ENCODE results near the gene DIP2A.

DIP2A gene

GRCh38 chr21:46532080-46532479, 73.4 kb downstream of the DIP2A start:
- 83 to 93% methylated on average over 4 to 7 of the region's 7 CpGs for WGBS, 2 experiments (ENCODE audit: insufficient coverage in 2 of 2)
- Histone ChIP-seq H3K9me3 (ENCODE audit: control insufficient read depth, low read length) (no peaks in the 10 kb centered on the region), H3K4me3 (ENCODE audit: extremely low read depth, insufficient read depth, low read length, poor library complexity, severe bottlenecking) (no peak overlapping the region), H3K36me3 (ENCODE audit: control insufficient read depth, insufficient read depth, low read length) (peaks cover 76% of the 10 kb centered on the region), H3K27ac (ENCODE audit: low read depth, low read length, severe bottlenecking) (no peak overlapping the region), H3K4me1 (ENCODE audit: control insufficient read depth, insufficient read depth, low read length, poor library complexity, severe bottlenecking) (no peaks in the 10 kb centered on the region)

DNA sequence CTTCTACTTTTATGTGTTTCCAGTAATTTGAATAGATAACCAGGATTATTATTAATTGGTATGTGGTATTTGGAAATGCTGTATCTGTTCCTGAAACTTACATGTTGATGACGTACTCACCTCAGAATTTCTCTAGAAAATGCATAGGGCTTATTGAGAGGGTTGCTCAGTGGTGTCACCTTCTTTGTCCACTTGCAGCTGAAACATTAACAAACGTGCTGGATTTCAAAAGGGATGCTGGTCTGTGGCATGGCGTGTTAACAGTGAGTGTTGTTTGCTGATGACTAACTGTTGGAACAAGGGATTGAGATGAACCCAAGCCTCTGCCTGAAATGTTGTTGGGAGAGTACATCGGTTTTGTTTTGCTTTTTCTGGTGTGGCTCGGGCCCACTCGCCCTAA, 78.3 kb downstream of the DIP2A start:
- 95 to 96% methylated on average over 6 of the region's 6 CpGs for WGBS, 2 experiments (ENCODE audit: insufficient coverage in 2 of 2)
- no peak overlapping the region for H3K4me3 ChIP-seq (ENCODE audit: extremely low read depth, insufficient read depth, low read length, poor library complexity, severe bottlenecking)
- H3K27ac ChIP-seq (ENCODE audit: low read depth, low read length, severe bottlenecking): no peak overlapping the region
- no peaks in the 10 kb centered on the region for H3K4me1 ChIP-seq (ENCODE audit: control insufficient read depth, insufficient read depth, low read length, poor library complexity, severe bottlenecking)
- H3K9me3 ChIP-seq (ENCODE audit: control insufficient read depth, low read length): no peaks in the 10 kb centered on the region
- peaks cover 79% of the 10 kb centered on the region for H3K36me3 ChIP-seq (ENCODE audit: control insufficient read depth, insufficient read depth, low read length)

GRCh38 chr21:46538262-46538661, 79.6 kb downstream of the DIP2A start:
- 97 to 98% methylated on average over 14 to 16 of the region's 16 CpGs for WGBS, 2 experiments (ENCODE audit: insufficient coverage in 2 of 2)
- H3K4me3 ChIP-seq (ENCODE audit: extremely low read depth, insufficient read depth, low read length, poor library complexity, severe bottlenecking): no peak overlapping the region
- H3K36me3 ChIP-seq (ENCODE audit: control insufficient read depth, insufficient read depth, low read length): peaks cover 81% of the 10 kb centered on the region
- H3K4me1 ChIP-seq (ENCODE audit: control insufficient read depth, insufficient read depth, low read length, poor library complexity, severe bottlenecking): no peaks in the 10 kb centered on the region
- H3K27ac ChIP-seq (ENCODE audit: low read depth, low read length, severe bottlenecking): no peak overlapping the region
- no peaks in the 10 kb centered on the region for H3K9me3 ChIP-seq (ENCODE audit: control insufficient read depth, low read length)

GRCh38 chr21:46538851-46539666, 80.4 kb downstream of the DIP2A start:
- H3K4me3 ChIP-seq (ENCODE audit: extremely low read depth, insufficient read depth, low read length, poor library complexity, severe bottlenecking): no peak overlapping the region
- no peak overlapping the region for H3K27ac ChIP-seq (ENCODE audit: low read depth, low read length, severe bottlenecking)
- no peaks in the 10 kb centered on the region for H3K9me3 ChIP-seq (ENCODE audit: control insufficient read depth, low read length)
- 95 to 97% methylated on average over 10 to 11 of the region's 11 CpGs for WGBS, 2 experiments (ENCODE audit: insufficient coverage in 2 of 2)
- H3K36me3 ChIP-seq (ENCODE audit: control insufficient read depth, insufficient read depth, low read length): peaks cover 81% of the 10 kb centered on the region
- H3K4me1 ChIP-seq (ENCODE audit: control insufficient read depth, insufficient read depth, low read length, poor library complexity, severe bottlenecking): no peaks in the 10 kb centered on the region

GRCh38 chr21:46540087-46540710, 81.5 kb downstream of the DIP2A start:
- peaks cover 81% of the 10 kb centered on the region for H3K36me3 ChIP-seq (ENCODE audit: control insufficient read depth, insufficient read depth, low read length)

DNA sequence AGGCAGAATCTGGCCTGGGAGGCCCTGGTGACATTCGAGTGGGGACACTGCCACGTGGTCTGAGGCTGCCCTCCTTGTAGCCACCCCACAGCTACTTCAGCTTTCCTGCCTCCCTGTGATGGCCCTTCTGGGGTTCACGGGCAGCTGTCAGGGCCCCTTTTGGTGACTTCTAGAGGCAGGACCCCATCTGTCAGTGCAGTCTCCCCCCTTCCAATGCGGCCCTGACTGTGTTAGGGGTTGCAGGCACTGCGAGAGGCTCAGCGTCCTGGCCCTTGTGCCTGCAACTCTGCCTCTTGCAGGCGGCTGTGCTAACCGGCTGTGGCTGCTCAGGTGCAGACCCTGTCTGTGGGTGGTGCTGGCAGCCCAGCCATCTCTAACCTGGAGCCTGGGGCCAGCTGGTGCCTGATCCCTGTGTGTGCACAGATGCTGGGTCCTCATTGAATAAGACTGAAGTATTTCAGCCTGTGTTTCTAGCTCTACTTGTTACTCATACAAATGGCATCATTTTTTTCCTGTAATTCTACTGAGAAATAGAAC, 84.0 kb downstream of the DIP2A start:
- WGBS, 2 experiments (ENCODE audit: insufficient coverage in 2 of 2): 96% methylated on average over 7 to 8 of the region's 8 CpGs
- Histone ChIP-seq H3K4me1 (ENCODE audit: control insufficient read depth, insufficient read depth, low read length, poor library complexity, severe bottlenecking) (no peaks in the 10 kb centered on the region), H3K9me3 (ENCODE audit: control insufficient read depth, low read length) (no peaks in the 10 kb centered on the region), H3K4me3 (ENCODE audit: extremely low read depth, insufficient read depth, low read length, poor library complexity, severe bottlenecking) (no peak overlapping the region), H3K36me3 (ENCODE audit: control insufficient read depth, insufficient read depth, low read length) (peaks cover 83% of the 10 kb centered on the region), H3K27ac (ENCODE audit: low read depth, low read length, severe bottlenecking) (no peak overlapping the region)

More at GRCh38 chr21:46540087-46540710, 81.5 kb downstream of the DIP2A start:
- H3K9me3 ChIP-seq (ENCODE audit: control insufficient read depth, low read length): no peaks in the 10 kb centered on the region
- WGBS, 2 experiments (ENCODE audit: insufficient coverage in 2 of 2): 95% methylated on average over 8 to 10 of the region's 11 CpGs
- H3K27ac ChIP-seq (ENCODE audit: low read depth, low read length, severe bottlenecking): no peak overlapping the region
- no peaks in the 10 kb centered on the region for H3K4me1 ChIP-seq (ENCODE audit: control insufficient read depth, insufficient read depth, low read length, poor library complexity, severe bottlenecking)
- no peak overlapping the region for H3K4me3 ChIP-seq (ENCODE audit: extremely low read depth, insufficient read depth, low read length, poor library complexity, severe bottlenecking)

DNA sequence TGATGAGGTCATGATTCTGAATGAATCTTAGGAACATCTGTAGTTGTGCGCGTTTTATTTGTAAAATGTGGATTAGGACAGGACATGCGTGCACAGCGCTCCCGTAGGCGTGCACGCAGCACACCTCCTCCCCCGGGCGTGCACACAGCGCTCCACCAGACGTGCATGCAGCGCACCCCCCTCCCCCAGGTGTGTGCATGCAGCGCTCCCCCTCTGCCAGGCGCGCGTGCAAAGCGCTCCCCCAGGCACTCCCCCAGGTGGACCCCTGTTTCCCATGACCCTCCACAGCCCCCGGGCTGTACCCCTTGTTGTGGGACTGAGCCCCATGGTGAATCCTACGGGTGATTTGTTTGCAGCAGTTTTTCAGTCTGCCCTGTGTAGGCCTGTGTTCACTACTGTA, 84.6 kb downstream of the DIP2A start:
- whole genome bisulfite sequencing, 2 experiments (ENCODE audit: insufficient coverage in 2 of 2): 95 to 96% methylated on average over 13 to 14 of the region's 19 CpGs

DNA sequence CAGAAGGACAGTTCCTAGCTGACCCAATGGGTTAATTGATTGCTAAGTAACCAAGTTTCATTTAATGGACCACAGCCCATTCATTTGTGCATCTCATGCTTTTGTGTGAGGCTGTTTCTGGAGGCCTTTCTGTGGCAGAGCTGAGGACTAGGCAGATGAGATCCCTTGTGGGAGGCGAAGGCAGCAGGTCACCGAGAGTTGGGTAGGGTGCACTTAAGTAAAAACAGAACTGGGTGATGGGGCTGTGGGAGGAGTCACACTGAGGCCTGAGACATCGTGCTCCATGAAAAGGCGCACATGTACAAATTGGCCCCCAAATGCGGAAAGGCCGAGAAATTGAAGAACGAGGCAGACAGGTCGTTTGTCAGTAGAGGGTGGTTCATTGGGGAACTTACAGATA, 85.3 kb downstream of the DIP2A start:
- 96 to 97% methylated on average over 8 of the region's 8 CpGs for WGBS, 2 experiments (ENCODE audit: insufficient coverage in 2 of 2)
- H3K4me1 ChIP-seq (ENCODE audit: control insufficient read depth, insufficient read depth, low read length, poor library complexity, severe bottlenecking): no peaks in the 10 kb centered on the region
- no peak overlapping the region for H3K4me3 ChIP-seq (ENCODE audit: extremely low read depth, insufficient read depth, low read length, poor library complexity, severe bottlenecking)
- H3K36me3 ChIP-seq (ENCODE audit: control insufficient read depth, insufficient read depth, low read length): peaks cover 84% of the 10 kb centered on the region
- no peaks in the 10 kb centered on the region for H3K9me3 ChIP-seq (ENCODE audit: control insufficient read depth, low read length)
- no peak overlapping the region for H3K27ac ChIP-seq (ENCODE audit: low read depth, low read length, severe bottlenecking)

More for the DNA sequence above, 84.6 kb downstream of the DIP2A start:
- H3K36me3 ChIP-seq (ENCODE audit: control insufficient read depth, insufficient read depth, low read length): peaks cover 83% of the 10 kb centered on the region
- H3K9me3 ChIP-seq (ENCODE audit: control insufficient read depth, low read length): no peaks in the 10 kb centered on the region
- no peak overlapping the region for H3K27ac ChIP-seq (ENCODE audit: low read depth, low read length, severe bottlenecking)
- H3K4me3 ChIP-seq (ENCODE audit: extremely low read depth, insufficient read depth, low read length, poor library complexity, severe bottlenecking): no peak overlapping the region
- no peaks in the 10 kb centered on the region for H3K4me1 ChIP-seq (ENCODE audit: control insufficient read depth, insufficient read depth, low read length, poor library complexity, severe bottlenecking)

DNA sequence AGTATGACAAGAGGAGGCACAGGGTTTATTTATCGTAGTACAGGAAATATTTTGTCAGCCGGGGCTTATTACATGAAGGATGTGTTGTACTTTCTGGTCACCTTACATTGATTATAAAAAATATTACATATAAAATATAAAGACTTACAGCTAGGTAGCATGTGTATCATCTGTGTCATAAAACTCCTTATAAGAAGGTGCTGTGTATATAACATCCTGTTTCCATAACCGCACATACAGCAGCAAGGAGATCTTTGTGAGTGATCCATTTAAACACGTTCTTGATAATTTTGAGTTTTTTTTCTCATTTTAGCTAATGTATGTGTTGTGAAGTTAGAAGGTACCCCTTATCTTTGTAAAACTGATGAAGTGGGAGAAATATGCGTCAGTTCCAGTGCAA, 86.1 kb downstream of the DIP2A start:
- 92 to 100% methylated on average over 2 of the region's 5 CpGs for WGBS, 2 experiments (ENCODE audit: insufficient coverage in 2 of 2)

GRCh38 chr21:46545363-46545762, 86.7 kb downstream of the DIP2A start:
- no peak overlapping the region for H3K27ac ChIP-seq (ENCODE audit: low read depth, low read length, severe bottlenecking)
- no peaks in the 10 kb centered on the region for H3K9me3 ChIP-seq (ENCODE audit: control insufficient read depth, low read length)
- H3K4me3 ChIP-seq (ENCODE audit: extremely low read depth, insufficient read depth, low read length, poor library complexity, severe bottlenecking): no peak overlapping the region
- 91 to 98% methylated on average over 4 to 5 of the region's 5 CpGs for WGBS, 2 experiments (ENCODE audit: insufficient coverage in 2 of 2)
- H3K36me3 ChIP-seq (ENCODE audit: control insufficient read depth, insufficient read depth, low read length): peaks cover 82% of the 10 kb centered on the region
- no peaks in the 10 kb centered on the region for H3K4me1 ChIP-seq (ENCODE audit: control insufficient read depth, insufficient read depth, low read length, poor library complexity, severe bottlenecking)

More for the DNA sequence above, 86.1 kb downstream of the DIP2A start:
- Histone ChIP-seq H3K4me3 (ENCODE audit: extremely low read depth, insufficient read depth, low read length, poor library complexity, severe bottlenecking) (no peak overlapping the region), H3K27ac (ENCODE audit: low read depth, low read length, severe bottlenecking) (no peak overlapping the region), H3K9me3 (ENCODE audit: control insufficient read depth, low read length) (no peaks in the 10 kb centered on the region), H3K36me3 (ENCODE audit: control insufficient read depth, insufficient read depth, low read length) (peaks cover 82% of the 10 kb centered on the region), H3K4me1 (ENCODE audit: control insufficient read depth, insufficient read depth, low read length, poor library complexity, severe bottlenecking) (no peaks in the 10 kb centered on the region)

DNA sequence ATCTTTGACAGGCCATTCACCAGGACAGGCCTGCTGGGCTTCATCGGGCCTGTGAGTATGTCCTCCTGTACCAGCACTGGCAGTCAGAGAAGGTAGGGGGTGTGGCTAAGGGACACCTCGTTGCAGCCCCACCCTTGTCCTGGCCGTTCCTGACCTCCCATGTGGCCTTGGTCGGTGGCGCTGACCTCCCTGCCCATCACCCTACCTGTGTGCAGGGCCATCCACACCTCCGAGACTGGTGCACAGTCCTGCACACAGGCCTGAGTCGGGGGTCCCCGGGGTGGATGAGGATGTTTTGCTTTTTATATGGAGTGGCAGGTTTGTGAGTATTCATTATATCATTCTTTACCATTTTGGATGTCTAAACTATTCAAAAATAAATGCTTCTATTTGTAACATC, 87.2 kb downstream of the DIP2A start:
- H3K36me3 ChIP-seq (ENCODE audit: control insufficient read depth, insufficient read depth, low read length): peaks cover 85% of the 10 kb centered on the region
- no peak overlapping the region for H3K4me3 ChIP-seq (ENCODE audit: extremely low read depth, insufficient read depth, low read length, poor library complexity, severe bottlenecking)
- H3K9me3 ChIP-seq (ENCODE audit: control insufficient read depth, low read length): no peaks in the 10 kb centered on the region
- H3K4me1 ChIP-seq (ENCODE audit: control insufficient read depth, insufficient read depth, low read length, poor library complexity, severe bottlenecking): no peaks in the 10 kb centered on the region
- WGBS, 2 experiments (ENCODE audit: insufficient coverage in 2 of 2): 88 to 97% methylated on average over 3 to 5 of the region's 8 CpGs
- no peak overlapping the region for H3K27ac ChIP-seq (ENCODE audit: low read depth, low read length, severe bottlenecking)
